Activated T-cell treated with anti-CD3 and anti-CD28 coated beads, Interleukin-2, amount 50 U/mL, for 48 hours (primary cell): Measurements from ENCODE around the gene CD8A.
"Not testable (repeated sequence)": the region's sequence is repeated elsewhere in the genome, so short reads cannot be mapped to it uniquely, and the experiment has no call there.

Experiments used
- DNase-seq, 2 experiments: peaks; one replicate each; pipeline ENCODE4 v3.0.0-alpha.2; 2020

The CD8A gene

GRCh38 chr2:86790676-86791572, at the start of gene CD8A:
Gene CD8A, minus strand, starts transcription at chr2:86790913. Its CDS starts 88 bp downstream, at chr2:86790825.
- DNase-seq, result peak; percentile 76 to 77

- DNase-seq, result not testable (repeated sequence)
Observed at GRCh38 chr2:86839871-86840548, 49.3 kb upstream of the CD8A start.

- DNase-seq, result peak in 1 of 2 experiments; percentile 22
Observed at GRCh38 chr2:86839455-86839854, 48.7 kb upstream of the CD8A start.

- DNase-seq, result not testable (repeated sequence)
Observed at GRCh38 chr2:86837714-86838113, 47.0 kb upstream of the CD8A start.

- peak; percentile 72 to 75 for DNase-seq
Observed at GRCh38 chr2:86836915-86837695, 46.4 kb upstream of the CD8A start.

- not testable (repeated sequence) for DNase-seq
Observed at GRCh38 chr2:86835548-86835889, 44.8 kb upstream of the CD8A start.

- no peak for DNase-seq
Observed at GRCh38 chr2:86833315-86833714, 42.6 kb upstream of the CD8A start.

- DNase-seq, result no peak
Observed at GRCh38 chr2:86832334-86833096, 41.8 kb upstream of the CD8A start.

GRCh38 chr2:86831537-86831936, 40.8 kb upstream of the CD8A start:
- no peak for DNase-seq

GRCh38 chr2:86826951-86827350, 36.2 kb upstream of the CD8A start:
- no peak for DNase-seq

- peak in 1 of 2 experiments; percentile 69 for DNase-seq
Observed at GRCh38 chr2:86825693-86826381, 35.1 kb upstream of the CD8A start.

GRCh38 chr2:86825036-86825692, 34.5 kb upstream of the CD8A start:
- DNase-seq, result no peak

GRCh38 chr2:86822668-86823345, 32.1 kb upstream of the CD8A start:
- no peak for DNase-seq

- no peak for DNase-seq
Observed at GRCh38 chr2:86821842-86822241, 31.1 kb upstream of the CD8A start.

GRCh38 chr2:86821306-86821705, 30.6 kb upstream of the CD8A start:
- DNase-seq, result no peak

- DNase-seq, result no peak
Observed at GRCh38 chr2:86818957-86819356, 28.2 kb upstream of the CD8A start.

- no peak for DNase-seq
Observed at GRCh38 chr2:86818114-86818801, 27.5 kb upstream of the CD8A start.

GRCh38 chr2:86815611-86816010, 24.9 kb upstream of the CD8A start:
- no peak for DNase-seq

GRCh38 chr2:86809481-86810121, 18.9 kb upstream of the CD8A start:
- DNase-seq, result peak in 1 of 2 experiments; percentile 56
